ENCODE data around the gene ARHGAP31.

The ARHGAP31 gene

GRCh38 chr3:119313461-119313860, 19.3 kb downstream of the ARHGAP31 start:
- no peak for TF ChIP-seq TAF1 (IDR thresholded peaks at IDR 0.05; ENCODE audit: borderline replicate concordance, insufficient read depth, low read length)
- TF ChIP-seq POLR2AphosphoS5 (IDR thresholded peaks at IDR 0.05; ENCODE audit: low read depth, low read length), result no peak
- TF ChIP-seq REST (IDR thresholded peaks at IDR 0.05; ENCODE audit: insufficient read depth in 1 of 2, low read depth in 2 of 2, low read length in 2 of 2), result no peak
- no peak for TF ChIP-seq SIN3A (IDR thresholded peaks at IDR 0.05; ENCODE audit: borderline replicate concordance, insufficient read depth, low read length)
- TF ChIP-seq FOXP2 (optimal IDR thresholded peaks at IDR 0.05; ENCODE audit: borderline replicate concordance, extremely low read depth, extremely low read length, insufficient read depth), result no peak

- TF ChIP-seq FOXP2 (optimal IDR thresholded peaks at IDR 0.05; ENCODE audit: borderline replicate concordance, extremely low read depth, extremely low read length, insufficient read depth) (no peak), TAF1 (IDR thresholded peaks at IDR 0.05; ENCODE audit: borderline replicate concordance, insufficient read depth, low read length) (no peak), POLR2AphosphoS5 (IDR thresholded peaks at IDR 0.05; ENCODE audit: low read depth, low read length) (no peak), REST (IDR thresholded peaks at IDR 0.05; ENCODE audit: insufficient read depth in 1 of 2, low read depth in 2 of 2, low read length in 2 of 2) (no peak), SIN3A (IDR thresholded peaks at IDR 0.05; ENCODE audit: borderline replicate concordance, insufficient read depth, low read length) (no peak)
Measured at GRCh38 chr3:119314821-119315220, 20.6 kb downstream of the ARHGAP31 start.

GRCh38 chr3:119315600-119316312, 21.6 kb downstream of the ARHGAP31 start:
- TF ChIP-seq FOXP2 (optimal IDR thresholded peaks at IDR 0.05; ENCODE audit: borderline replicate concordance, extremely low read depth, extremely low read length, insufficient read depth), result no peak
- TF ChIP-seq REST (IDR thresholded peaks at IDR 0.05; ENCODE audit: insufficient read depth in 1 of 2, low read depth in 2 of 2, low read length in 2 of 2), result no peak
- no peak for TF ChIP-seq TAF1 (IDR thresholded peaks at IDR 0.05; ENCODE audit: borderline replicate concordance, insufficient read depth, low read length)
- no peak for TF ChIP-seq SIN3A (IDR thresholded peaks at IDR 0.05; ENCODE audit: borderline replicate concordance, insufficient read depth, low read length)
- no peak for TF ChIP-seq POLR2AphosphoS5 (IDR thresholded peaks at IDR 0.05; ENCODE audit: low read depth, low read length)

GRCh38 chr3:119316313-119316670, 22.1 kb downstream of the ARHGAP31 start:
- TF ChIP-seq FOXP2 (optimal IDR thresholded peaks at IDR 0.05; ENCODE audit: borderline replicate concordance, extremely low read depth, extremely low read length, insufficient read depth) (no peak), SIN3A (IDR thresholded peaks at IDR 0.05; ENCODE audit: borderline replicate concordance, insufficient read depth, low read length) (no peak), POLR2AphosphoS5 (IDR thresholded peaks at IDR 0.05; ENCODE audit: low read depth, low read length) (no peak), TAF1 (IDR thresholded peaks at IDR 0.05; ENCODE audit: borderline replicate concordance, insufficient read depth, low read length) (no peak), REST (IDR thresholded peaks at IDR 0.05; ENCODE audit: insufficient read depth in 1 of 2, low read depth in 2 of 2, low read length in 2 of 2) (no peak)

Measured in PFSK-1 (cell line).